HG02943 (cell line): Measurements from ENCODE around the gene PAK4.
"Not testable (repeated sequence)": the region's sequence is repeated elsewhere in the genome, so short reads cannot be mapped to it uniquely, and the experiment has no call there.

Source experiments
- ATAC-seq: cut with Tn5 transposase; IDR thresholded peaks from one replicate; pipeline ENCODE4 v1.9.1; 2021; ENCODE audit warnings: mild to moderate bottlenecking, low read depth, moderate library complexity; ENCODE audit not compliant: unreplicated experiment

PAK4 gene

DNA sequence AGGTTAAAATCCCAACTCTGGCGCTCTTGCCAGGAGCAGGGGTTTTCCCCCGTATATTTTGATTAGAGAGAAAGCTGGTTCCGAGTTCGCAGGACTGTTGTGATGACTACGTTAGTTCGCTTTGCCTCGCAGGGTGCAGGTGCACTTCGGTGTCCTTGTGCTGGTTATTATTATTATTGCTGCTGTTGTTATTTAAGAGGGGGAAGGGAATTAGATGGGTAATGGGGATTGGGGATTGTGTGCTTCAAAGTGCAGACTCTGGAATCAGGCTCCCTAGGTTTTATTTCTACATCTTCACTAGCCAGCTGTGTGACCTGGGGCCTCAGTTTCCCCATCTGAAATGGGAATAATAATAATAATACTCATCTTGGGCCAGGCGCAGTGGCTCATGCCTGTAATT is 26.2 kb upstream of the PAK4 start:
- ATAC-seq, result no peak

DNA sequence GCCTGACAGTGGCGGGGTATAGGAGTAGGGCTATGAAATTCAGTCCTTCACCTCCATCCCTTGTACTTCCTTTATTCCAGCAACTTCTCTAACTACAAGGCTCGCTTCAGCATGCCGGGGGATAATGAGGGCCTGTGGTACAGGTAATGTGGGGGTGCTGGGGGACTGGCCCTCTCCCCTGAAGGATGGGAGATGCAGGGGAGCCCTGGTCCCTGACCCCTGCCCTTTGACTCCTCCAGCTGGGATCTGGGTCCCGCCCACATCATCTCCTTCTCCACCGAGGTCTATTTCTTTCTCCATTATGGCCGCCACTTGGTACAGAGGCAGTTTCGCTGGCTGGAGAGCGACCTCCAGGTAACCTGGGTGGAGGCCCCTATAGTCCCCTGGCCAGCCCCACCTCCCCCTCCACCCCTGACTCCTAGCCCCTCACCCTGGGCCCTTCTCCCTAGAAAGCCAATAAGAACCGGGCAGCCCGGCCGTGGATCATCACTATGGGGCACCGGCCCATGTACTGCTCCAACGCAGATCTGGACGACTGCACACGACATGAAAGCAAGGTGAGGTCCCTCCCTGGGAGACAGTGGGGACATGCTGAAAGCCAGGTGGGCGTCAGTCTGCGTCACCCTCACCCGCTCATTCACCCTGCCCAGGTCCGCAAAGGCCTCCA is 25.0 kb upstream of the PAK4 start:
- ATAC-seq, result no peak

DNA sequence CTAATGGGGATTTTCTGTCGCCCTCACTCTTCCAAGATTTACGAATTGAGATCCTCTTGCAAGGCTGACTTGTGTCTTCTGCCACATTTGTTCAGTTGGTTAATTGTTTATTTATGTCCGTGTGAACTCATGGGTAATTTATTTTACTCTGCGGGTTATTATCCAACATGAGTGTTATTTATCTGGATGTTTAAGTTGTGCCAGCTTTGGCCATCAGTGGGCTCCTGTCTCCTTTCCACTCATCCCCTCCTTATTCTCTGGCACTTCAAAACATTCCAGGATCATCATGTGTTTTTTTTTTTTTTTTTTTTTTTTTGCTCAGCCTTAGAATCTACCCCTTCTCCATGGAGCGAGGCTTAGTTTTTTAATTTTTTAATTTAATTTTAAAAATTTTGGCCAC is 22.4 kb upstream of the PAK4 start:
- ATAC-seq, result no peak

DNA sequence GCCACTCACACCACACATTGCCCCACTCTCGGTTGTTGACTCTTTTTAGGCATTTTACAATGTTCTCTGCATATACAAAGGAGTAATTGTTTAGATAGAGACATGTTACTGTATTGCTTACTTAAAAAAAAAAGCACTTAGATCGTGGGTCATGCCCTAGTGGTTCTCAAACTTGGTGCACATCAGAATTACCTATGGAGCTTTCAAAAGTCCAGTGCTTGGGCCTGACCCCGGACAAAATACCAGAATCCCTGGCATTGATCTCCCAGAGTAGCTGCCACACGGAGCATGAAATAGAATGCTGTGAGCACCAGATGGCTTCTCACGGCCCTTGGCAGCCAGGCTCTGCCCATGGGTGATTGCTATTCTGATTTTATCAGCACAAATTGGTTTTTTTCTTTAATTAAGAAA is 21.4 kb upstream of the PAK4 start:
- ATAC-seq, result no peak

DNA sequence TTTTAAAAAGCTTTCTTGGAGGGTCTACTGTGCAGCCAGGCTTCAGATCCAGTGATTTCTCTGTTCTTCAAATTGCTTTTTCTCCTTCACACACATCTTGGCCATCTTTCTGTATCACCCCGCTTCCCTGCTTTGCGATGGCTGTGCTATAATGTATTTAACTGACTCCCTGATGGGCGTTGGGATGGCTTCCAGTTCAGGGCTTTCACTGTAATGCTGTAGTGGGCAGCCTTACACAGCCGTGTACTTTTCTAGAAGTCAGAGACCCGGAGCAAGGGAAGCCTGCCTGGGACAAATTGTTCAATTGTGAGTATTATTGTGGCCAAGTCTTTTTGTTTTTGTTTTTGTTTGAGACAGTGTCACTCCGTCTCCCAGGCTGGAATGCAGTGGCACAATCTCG is 19.4 kb upstream of the PAK4 start:
- ATAC-seq, result no peak

DNA sequence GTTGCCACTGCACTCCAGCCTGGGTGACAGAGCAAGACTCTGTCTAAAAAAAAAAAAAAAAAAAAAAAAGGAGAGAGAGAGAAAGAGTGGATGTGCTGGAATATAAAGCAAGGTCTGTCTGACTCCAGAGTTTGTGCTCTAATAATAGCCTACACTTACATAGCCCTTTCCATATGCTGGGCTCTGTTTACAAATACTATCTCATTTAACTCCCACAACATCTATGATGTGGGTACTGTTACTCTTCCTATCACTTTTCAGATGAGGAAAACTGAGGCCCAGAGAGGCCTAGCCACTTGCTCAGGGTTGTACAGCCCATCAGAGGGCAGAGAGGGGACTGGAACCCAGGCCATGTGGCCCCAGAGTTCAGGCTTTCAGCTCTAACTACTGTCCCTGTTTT is 15.9 kb upstream of the PAK4 start:
- no peak for ATAC-seq

DNA sequence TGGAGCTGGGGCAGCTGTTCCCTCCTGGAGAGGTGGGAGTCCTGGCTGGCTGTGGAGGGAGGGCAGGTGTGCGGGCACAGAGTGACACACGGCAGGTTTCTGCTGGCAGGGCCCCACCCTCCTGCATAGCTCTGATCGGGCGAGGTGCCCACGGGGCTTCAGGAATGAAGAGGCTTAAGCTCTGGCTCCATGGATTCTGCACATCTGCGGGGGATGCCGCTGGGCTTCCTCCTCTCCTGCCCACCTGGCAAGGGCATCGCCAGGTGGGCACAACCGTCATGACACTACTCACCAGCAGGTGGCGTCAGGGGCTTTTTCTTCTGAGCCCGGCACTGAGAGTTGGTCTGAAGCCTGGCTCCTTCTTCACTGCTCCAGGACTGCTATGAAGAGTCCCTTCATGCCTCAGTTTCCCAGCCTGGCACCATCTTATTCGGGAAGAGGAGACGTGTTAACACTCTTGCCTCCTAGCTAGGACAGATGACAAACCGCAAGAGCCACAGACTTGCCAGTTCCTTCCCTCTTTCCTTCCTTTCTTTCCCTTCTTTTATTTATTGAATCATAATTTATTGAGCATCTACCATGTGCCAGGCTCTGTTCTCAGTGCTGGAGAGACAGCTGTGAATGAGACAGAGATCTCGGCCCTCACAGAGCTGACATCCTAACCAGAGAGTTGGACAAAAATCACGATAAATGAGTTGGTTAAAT is 15.2 kb upstream of the PAK4 start:
- ATAC-seq, result no peak

DNA sequence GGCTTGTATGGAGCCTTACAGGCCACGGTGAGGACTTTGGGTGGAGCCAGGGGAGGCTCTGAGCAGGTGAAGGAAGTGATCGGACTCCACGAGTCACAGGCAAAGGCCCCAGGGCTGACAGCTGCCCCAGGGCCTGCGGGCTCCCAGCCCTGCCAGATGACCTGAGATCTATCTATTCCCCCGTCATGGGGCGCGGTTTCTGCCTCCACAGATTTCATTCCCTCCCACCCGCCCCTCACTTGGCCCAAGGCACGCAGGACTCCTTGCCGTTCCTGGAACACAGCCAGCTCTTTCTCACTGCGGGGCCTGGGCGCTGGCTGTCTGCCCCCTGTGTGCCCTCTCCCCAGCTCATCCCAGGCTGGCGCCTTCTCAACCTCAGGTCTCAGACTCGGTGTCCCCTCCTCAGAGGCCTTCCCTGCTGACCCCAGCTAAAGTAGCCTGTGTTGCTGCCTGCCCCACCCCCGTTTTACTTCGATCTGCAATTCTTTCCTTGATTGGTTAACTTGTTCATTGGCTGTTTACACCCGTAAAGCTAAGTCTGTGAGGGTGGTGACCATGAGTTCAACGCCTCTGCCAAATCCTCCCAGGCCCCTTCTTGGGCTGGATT is 13.9 kb upstream of the PAK4 start:
- no peak for ATAC-seq

DNA sequence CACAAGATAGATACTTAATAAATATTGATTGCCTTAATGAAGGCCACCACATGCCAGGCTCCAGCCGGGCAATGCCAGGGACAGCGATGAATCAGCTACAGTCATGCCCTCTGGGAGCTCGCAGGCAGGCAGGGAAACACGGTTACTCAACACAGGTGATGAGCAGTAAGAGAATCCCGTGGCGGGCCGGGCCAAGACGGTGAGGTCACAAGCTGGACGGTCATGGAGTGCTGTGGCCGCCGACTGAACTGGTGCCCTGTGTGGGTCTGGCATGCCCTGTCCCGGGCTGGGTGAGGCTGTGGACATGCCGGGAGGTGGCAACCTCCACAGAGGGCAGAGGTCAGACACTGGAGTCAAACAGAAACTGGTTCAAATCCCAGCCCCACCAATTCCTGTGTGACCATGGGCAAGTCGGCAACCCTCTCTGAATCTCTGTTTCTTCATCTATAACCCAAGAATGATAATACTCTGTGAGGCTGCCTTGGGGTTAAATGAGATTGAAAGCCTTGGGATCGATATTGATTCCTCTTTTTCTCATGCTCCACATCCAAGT is 13.2 kb upstream of the PAK4 start:
- ATAC-seq, result no peak

DNA sequence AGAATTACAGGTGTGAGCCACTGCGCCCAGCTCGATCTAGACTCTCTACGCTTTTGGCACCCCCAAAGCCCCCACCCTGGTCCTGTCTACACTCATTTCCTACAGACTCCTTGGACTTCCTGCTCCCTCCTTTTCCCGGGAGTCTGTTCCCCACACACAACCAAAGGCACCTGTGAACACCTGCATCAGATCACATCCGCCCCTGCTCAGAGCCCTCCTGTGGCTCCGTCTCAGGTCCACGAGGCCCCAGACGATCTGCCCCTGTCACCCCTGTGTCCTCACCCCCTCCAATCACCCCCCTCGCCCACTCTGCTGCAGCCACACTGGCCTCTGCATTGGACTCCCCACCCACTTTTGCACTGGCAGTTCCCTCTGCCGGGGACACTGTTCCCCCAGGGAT is 12.4 kb upstream of the PAK4 start:
- no peak for ATAC-seq

DNA sequence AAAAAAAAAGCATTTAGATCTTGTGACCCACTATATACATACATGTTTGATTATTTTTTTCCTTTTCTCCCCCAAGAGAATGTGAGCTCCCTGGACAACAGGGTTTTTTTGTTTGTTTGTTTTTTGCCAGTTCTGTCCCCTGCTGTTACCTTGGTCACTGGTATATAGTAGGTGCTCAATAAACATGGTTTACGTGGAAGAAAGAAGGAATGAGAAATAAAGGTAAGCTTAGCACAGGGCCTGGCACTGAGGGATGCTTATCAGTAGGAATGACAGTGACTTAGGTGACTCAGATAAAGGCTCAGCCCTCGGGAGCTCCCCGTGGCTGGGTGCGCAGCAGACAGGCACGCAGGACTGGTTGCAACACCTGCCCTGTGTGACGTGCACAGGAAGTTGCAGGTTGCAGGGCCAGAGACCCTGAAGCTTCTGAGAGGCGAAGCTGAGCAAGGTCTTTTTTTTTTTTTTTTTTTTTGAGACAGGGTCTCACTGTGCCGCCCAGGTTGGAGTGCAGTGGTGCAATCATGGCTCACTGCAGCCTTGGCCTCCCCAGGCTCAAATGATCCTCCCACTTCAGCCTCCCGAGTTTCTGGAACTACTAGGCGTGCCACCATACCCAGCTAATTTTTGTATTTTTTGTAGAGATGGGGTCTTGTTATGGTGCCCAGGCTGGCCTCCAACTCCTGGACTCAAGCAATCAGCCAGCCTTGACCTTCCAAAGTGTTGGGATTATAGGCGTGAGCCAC is 10.3 kb upstream of the PAK4 start:
- no peak for ATAC-seq

DNA sequence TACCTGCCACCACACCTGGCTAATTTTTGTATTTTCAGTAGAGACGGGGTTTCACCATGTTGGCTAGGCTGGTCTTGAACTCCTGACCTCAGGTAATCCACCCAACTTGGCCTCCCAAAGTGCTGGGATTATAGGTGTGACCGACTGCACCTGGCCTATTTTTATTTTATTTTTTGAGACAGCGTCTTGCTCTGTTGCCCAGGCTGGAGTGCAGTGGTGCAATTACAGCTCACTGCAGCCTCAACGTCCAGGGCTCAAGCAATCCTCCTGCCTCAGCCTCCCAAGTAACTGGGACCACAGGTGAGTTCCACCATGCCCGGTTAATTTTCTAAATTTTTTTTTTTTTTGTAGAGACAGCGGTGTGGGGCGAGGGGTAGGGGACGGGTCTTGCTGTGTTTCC is 8.6 kb upstream of the PAK4 start:
- not testable (repeated sequence) for ATAC-seq

DNA sequence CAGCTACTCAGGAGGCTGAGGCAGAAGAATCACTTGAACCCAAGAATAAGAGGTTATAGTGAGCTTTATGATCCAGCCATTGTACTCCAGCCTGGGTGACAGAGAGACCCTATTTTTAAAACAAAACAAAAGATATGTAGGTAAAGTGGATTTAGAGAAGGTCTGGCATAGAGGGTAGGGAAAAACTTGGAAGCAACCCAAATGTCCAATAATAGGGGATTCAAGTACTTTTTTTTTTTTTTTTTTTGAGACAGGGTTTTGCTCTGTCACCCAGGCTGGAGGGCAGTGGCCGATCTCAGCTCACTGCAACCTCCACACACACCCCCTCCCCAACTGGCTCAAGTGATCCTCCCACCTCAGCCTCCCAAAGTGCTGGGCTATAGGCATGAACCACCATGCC is 5.8 kb upstream of the PAK4 start:
- ATAC-seq, result no peak

DNA sequence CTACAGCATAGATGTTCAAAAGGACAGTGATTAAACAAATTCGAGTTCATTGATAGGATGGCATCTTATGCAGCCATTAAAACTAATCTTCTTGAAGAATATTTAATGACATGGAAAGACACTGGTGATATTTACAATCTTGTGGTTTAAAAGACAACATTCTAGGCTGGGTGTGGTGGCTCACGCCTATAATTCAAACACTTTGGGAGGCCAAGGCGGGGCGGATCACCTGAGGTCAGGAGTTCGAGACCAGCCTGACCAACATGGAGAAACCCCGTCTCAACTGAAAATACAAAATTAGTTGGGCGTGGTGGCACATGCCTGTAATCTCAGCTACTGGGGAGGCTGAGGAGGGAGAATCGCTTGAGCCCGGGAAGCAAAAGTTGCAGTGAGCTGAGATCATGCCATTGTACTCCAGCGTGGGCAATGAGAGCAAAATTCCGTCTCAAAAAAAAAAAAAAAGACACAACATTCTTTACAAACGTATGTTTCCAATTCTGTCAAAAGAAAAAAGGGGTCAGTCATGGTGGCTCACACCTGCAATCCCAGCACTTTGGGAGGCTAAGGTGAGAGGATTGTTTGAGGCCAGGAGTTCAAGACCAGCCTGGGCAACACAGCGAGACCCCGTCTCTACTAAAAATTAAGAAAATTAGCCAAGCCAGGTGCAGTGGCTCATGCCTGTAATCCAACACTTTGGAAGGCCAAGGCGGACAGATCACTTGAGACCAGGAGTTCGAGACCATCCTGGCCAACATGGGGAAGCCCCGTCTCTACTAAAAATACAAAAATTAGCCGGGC is 2.5 kb upstream of the PAK4 start:
- no peak for ATAC-seq

DNA sequence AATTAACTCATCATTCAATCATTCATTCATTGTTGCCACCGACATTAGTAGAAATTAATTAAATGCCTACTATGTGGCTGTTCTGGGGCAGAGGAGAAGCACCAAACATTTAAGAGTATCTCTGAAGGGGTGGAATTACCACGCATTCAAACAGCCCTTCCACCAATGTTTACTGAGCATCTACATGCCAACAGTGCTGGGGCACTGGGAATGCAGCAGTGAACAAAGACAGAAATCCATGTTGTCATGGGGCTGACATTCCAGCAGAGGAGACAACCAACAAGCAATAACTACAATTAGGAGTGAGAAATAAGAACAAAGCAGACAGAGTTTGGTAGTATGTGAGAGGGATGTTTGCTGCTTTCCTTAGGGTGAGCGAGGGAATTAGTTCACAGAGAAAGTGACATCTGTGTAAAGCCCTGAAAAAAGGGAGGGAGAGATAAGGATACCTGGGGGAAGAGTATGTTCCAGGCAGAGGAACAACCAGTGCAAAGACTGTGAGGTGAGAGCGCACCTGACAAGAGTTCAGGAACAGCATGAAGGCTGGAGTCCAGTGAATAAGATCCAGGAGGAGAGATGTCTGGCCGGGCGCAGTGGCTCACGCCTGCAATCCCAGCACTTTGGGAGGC is 1.3 kb upstream of the PAK4 start:
- ATAC-seq, result no peak

DNA sequence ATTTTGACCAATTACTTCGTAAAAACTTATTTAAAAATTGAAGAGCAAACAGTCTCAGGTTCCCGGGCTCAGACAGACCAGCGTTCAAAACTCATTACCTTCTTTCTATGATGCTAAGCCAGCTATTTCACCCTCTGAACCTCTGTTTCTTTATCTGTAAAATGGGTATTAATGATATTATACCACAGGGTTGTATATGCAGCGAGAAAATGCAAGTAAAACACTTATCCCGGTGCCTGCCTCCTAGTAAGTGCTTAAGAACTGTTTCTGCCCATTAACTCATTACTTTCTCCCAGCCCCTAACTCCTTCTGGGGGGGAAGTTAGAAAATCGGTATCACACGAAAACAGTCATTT is 410 bp upstream of the PAK4 start:
- ATAC-seq, result no peak

DNA sequence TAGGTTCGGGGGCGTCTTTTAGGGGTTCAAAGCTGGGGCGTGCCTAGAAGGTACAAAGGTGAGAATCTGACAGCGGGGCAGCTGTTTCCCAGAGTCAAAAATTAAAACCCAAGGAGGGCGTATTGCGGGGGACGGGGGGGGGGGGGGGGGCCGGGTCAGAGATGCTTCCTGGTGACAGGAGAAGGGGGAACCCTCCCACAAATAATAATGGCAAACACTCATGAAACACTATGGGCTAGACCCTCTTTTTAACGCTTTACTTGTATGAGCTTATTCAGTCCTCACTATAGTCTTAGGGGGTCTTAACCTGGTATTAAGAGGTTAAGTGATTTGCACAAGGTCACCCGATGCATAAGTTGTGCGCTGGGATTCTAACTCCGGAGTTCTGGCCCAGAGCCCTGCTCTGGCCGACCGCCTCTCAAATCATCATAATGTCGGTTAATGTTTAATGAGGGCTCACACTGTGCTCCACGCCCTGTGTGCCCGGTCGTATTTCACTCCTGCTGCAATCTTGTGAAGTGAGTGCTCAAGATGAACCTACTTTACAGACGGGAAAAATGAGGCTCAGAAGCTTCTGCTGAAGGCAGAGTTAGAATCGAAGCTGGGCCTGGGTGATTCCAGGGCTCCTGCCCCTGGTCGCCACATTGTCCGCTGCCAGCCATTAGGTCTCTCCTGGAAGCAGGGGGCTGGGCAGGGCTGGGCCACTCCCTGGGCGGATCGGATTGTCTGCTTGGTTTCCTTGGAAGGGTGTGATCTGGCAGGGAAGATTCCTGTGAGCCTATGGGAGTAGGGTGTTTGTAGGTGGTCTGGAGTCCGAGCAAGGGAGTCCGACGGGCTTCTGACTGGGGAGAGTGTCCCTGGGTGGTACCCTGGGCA is 964 bp downstream of the PAK4 start:
- no peak for ATAC-seq

DNA sequence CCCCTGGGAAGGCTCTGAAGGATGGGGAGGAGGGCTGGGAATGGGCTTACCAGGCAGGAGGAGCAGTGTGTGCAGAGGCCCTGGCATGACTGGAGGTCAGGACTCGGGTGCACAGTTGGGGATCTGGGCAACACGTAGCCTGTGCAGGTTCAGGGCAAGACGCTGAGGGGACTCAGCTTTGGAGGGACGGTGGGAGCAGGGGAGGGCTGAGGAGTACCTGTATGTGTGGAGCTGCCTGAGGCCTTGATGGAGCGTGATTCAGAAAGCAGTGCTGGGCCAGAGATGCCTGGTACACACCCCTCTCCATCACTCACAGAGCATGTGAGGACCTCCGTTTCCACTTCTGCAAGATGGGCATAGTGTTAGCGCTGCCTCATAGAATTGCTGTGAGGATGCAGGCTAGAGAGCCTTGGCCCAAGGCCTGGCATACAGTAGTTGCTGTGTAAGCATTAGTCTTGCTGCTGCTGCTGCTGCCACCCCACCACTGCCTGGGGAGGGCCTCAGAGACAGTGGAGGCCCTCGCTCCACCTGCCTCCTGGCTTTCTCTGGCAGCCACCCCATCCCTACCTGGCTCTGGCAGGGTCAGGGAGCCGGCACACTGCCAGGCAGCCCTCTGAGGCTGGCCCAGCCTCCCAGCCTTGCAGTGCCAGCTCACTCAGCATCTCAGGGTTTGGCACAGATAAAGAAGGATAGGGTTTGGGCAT is 2.4 kb downstream of the PAK4 start:
- ATAC-seq, result no peak
